Measurements from ENCODE around the gene SPRYD3.

The SPRYD3 gene

DNA sequence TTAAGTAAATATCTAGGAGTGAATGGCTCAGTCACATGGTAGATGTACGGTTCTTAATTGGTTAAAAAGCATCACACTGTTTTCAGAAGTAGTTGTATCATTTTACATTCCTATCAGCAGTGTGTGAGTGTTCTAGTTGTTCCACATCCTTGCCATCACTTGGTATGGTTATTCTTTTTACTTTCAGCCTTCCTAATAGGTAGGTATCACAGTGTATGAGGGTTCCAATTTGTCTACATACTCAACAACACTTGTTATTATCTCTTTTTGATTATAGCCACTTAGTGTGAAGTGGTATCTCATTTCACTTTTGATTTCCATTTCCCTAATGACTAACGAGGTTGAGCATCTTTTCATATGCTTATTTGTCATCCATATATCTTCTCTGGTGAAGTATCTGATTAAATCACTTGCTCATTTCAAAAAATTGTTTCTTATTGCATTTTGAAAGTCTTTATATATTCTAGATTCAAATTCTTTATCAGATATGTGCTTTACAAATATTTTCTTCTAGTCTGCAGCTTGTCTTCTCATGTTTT is 3.5 kb upstream of the SPRYD3 start:
- no peak for TF ChIP-seq POLR2AphosphoS5 (IDR thresholded peaks at IDR 0.05; ENCODE audit: low read depth, low read length)
- no peak for TF ChIP-seq FOXP2 (optimal IDR thresholded peaks at IDR 0.05; ENCODE audit: borderline replicate concordance, extremely low read depth, extremely low read length, insufficient read depth)
- TF ChIP-seq SIN3A (IDR thresholded peaks at IDR 0.05; ENCODE audit: borderline replicate concordance, insufficient read depth, low read length) = no peak
- TF ChIP-seq, protein P1, sequence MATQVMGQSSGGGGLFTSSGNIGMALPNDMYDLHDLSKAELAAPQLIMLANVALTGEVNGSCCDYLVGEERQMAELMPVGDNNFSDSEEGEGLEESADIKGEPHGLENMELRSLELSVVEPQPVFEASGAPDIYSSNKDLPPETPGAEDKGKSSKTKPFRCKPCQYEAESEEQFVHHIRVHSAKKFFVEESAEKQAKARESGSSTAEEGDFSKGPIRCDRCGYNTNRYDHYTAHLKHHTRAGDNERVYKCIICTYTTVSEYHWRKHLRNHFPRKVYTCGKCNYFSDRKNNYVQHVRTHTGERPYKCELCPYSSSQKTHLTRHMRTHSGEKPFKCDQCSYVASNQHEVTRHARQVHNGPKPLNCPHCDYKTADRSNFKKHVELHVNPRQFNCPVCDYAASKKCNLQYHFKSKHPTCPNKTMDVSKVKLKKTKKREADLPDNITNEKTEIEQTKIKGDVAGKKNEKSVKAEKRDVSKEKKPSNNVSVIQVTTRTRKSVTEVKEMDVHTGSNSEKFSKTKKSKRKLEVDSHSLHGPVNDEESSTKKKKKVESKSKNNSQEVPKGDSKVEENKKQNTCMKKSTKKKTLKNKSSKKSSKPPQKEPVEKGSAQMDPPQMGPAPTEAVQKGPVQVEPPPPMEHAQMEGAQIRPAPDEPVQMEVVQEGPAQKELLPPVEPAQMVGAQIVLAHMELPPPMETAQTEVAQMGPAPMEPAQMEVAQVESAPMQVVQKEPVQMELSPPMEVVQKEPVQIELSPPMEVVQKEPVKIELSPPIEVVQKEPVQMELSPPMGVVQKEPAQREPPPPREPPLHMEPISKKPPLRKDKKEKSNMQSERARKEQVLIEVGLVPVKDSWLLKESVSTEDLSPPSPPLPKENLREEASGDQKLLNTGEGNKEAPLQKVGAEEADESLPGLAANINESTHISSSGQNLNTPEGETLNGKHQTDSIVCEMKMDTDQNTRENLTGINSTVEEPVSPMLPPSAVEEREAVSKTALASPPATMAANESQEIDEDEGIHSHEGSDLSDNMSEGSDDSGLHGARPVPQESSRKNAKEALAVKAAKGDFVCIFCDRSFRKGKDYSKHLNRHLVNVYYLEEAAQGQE (IDR thresholded peaks at IDR 0.05; ENCODE audit: insufficient read depth in 1 of 2, low read depth in 2 of 2, low read length in 2 of 2) = no peak
- no peak for TF ChIP-seq TAF1 (IDR thresholded peaks at IDR 0.05; ENCODE audit: borderline replicate concordance, insufficient read depth, low read length)

DNA sequence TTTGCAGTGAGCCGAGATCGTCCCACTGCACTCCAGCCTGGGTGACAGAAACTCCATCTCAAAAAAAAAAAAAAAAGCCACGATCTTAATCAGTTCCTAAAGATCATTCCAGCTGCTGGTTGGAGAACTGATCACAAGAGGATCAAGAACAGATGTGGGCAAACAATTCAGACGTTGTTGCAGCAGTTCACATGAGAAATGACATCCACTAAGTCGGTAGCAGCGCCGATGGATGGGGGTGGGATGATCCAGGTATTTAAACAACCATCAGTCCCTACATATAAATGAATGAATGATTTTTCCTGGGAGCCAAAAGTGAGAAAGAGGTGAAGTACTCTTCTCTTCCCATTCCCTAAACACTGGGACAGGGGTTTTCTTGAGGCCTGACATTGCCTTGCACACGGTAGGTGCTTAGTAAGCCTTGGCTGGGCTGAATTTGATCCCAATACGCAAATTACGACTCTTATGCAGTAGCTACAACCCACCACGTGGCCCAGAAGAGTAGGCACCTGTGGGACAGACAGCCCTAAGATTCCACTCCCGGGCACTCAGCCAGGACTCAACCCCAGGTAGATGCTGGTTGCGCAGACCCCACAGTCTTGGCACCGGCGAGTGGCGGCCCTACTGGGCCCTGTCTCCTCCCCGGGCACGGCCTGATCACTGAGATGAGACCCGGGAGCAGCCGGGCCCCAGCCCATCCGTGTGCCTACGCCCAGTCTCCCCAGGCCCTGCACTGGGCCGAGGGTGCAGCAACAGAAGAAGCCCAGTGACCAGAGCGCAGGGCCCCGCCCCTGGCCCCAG is 565 bp downstream of the SPRYD3 start:
- TF ChIP-seq SIN3A (IDR thresholded peaks at IDR 0.05; ENCODE audit: borderline replicate concordance, insufficient read depth, low read length) = no peak
- TF ChIP-seq FOXP2 (optimal IDR thresholded peaks at IDR 0.05; ENCODE audit: borderline replicate concordance, extremely low read depth, extremely low read length, insufficient read depth) = no peak
- TF ChIP-seq, protein P1 (IDR thresholded peaks at IDR 0.05; ENCODE audit: insufficient read depth in 1 of 2, low read depth in 2 of 2, low read length in 2 of 2) = no peak
- TF ChIP-seq POLR2AphosphoS5 (IDR thresholded peaks at IDR 0.05; ENCODE audit: low read depth, low read length) = no peak; the same call in none of the 2 replicates
- no peak for TF ChIP-seq TAF1 (IDR thresholded peaks at IDR 0.05; ENCODE audit: borderline replicate concordance, insufficient read depth, low read length)

GRCh38 chr12:53077030-53077429 is 2.2 kb downstream of the SPRYD3 start:
- TF ChIP-seq SIN3A (IDR thresholded peaks at IDR 0.05; ENCODE audit: borderline replicate concordance, insufficient read depth, low read length) (no peak), FOXP2 (optimal IDR thresholded peaks at IDR 0.05; ENCODE audit: borderline replicate concordance, extremely low read depth, extremely low read length, insufficient read depth) (no peak), POLR2AphosphoS5 (IDR thresholded peaks at IDR 0.05; ENCODE audit: low read depth, low read length) (no peak), TAF1 (IDR thresholded peaks at IDR 0.05; ENCODE audit: borderline replicate concordance, insufficient read depth, low read length) (no peak)
- TF ChIP-seq, protein P1 (IDR thresholded peaks at IDR 0.05; ENCODE audit: insufficient read depth in 1 of 2, low read depth in 2 of 2, low read length in 2 of 2) = no peak

DNA sequence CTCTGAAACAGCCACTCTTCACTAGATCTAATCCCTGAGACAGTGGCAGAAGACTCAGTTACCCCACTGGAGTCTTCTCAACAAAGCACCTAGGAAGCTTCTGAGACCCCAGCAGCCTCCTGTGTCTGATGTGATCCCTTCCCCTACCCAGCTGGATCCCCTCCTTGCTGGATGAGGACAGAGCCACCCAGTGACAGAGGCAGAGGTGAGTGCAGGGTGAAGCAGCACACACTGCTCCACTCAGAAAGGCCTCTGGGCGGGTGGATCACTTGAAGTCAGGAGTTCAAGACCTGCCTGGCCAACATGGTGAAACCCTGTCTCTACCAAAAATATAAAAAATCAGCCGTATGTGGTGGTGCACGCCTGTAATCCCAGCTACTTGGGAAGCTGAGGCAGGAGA is 2.7 kb downstream of the SPRYD3 start:
- TF ChIP-seq TAF1 (IDR thresholded peaks at IDR 0.05; ENCODE audit: borderline replicate concordance, insufficient read depth, low read length) (no peak), POLR2AphosphoS5 (IDR thresholded peaks at IDR 0.05; ENCODE audit: low read depth, low read length) (no peak), FOXP2 (optimal IDR thresholded peaks at IDR 0.05; ENCODE audit: borderline replicate concordance, extremely low read depth, extremely low read length, insufficient read depth) (no peak), SIN3A (IDR thresholded peaks at IDR 0.05; ENCODE audit: borderline replicate concordance, insufficient read depth, low read length) (no peak)
- TF ChIP-seq, protein P1 (IDR thresholded peaks at IDR 0.05; ENCODE audit: insufficient read depth in 1 of 2, low read depth in 2 of 2, low read length in 2 of 2) = no peak
